HG03060 (cell line): Measurements from ENCODE around the gene PTBP2.
A peak's percentile ranks its signal among the peaks of the same experiment; 100 is the strongest.

Experiments used
- ATAC-seq: cut with Tn5 transposase; IDR thresholded peaks from one replicate; pipeline ENCODE4 v1.9.1; 2021; ENCODE audit warnings: low read depth, moderate number of reproducible peaks; ENCODE audit not compliant: unreplicated experiment

Gene PTBP2

DNA sequence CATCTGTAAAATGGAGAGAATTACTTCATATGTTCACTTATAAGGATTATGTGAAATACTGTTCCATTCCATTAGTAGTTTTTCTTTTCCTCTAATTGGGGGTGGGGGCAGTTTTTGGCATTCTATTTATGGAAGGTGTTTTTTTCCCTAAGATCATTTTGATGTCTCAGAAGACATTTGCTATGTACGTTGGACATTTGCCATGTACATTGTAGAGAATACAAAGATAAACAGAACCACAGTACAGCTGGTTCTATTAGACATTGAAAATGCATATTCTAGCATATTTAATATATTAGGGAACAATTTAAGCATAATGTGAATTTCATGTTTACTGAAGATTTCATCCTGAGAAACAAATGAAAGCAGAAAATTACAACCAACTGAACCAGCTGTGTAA, 98.5 kb downstream of the PTBP2 start:
- no peak for ATAC-seq

- no peak for ATAC-seq
Measured at GRCh38 chr1:96820671-96821070, 99.1 kb downstream of the PTBP2 start.

- ATAC-seq, result no peak
Measured at GRCh38 chr1:96825231-96825630, 103.6 kb downstream of the PTBP2 start.

GRCh38 chr1:96825950-96826576, 104.5 kb downstream of the PTBP2 start:
- no peak for ATAC-seq

- no peak for ATAC-seq
Measured at GRCh38 chr1:96833376-96833775, 111.8 kb downstream of the PTBP2 start.

GRCh38 chr1:96834986-96835385, 113.4 kb downstream of the PTBP2 start:
- no peak for ATAC-seq

GRCh38 chr1:96837057-96837780, 115.6 kb downstream of the PTBP2 start:
- no peak for ATAC-seq

DNA sequence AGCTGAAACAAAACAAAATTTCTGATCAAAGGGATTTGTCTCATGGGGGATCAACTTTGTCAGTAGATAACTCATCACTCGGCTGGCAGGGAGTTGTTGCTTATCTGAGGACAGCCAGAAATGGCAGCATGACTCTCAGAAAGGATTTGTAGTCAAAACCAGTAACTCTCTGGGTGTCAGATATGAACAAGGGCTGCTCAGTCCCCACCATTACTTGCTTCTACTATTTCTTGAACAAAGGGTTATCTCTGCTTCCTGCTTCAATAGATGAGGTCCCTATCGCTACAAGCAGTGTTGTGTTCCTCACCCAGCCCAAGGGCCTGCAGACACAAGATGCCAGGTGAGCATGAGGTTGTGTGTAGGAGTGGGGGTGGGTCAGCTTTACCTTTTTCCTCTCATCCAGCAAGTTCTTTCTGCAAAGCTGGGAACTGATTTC, 116.2 kb downstream of the PTBP2 start:
- no peak for ATAC-seq

DNA sequence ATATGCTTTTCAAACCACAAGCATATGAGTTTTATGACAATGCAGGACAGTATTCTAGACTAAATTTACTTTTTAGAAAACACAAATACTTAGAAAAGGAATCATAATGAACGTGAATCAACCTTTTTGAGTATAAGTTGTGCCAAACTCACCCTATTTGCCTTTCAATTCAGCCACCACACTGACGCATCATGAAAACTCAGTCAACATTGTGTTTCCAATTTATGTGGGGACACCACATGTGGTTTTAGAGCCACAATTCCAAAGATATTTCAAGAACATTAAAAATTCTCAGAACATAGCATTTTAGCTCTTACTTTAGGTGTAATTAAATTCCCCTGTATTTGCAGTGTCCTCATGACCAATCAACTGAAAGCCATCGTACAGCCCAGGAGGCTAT, 118.8 kb downstream of the PTBP2 start:
- no peak for ATAC-seq

GRCh38 chr1:96842215-96842614, 120.6 kb downstream of the PTBP2 start:
- ATAC-seq, result no peak

GRCh38 chr1:96843196-96843595, 121.6 kb downstream of the PTBP2 start:
- ATAC-seq, result no peak

DNA sequence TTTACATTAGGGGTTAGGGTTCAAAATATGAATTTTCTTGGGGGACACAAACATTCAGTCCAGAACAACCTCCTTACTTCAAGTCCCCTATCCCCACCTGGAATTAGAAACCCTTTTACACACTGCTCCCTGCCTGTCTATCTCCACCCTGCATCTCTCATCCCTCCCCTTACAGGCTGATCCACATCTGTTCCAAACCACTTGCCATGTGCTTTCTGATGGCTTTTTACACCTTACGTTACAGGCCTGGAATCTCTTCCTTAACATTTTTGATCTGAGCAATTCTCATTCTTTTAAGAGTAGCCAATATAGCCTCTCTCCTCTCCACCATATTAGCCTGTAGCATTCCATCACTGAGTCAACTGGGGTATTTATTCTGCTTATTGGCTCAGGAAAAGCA, 122.0 kb downstream of the PTBP2 start:
- no peak for ATAC-seq

DNA sequence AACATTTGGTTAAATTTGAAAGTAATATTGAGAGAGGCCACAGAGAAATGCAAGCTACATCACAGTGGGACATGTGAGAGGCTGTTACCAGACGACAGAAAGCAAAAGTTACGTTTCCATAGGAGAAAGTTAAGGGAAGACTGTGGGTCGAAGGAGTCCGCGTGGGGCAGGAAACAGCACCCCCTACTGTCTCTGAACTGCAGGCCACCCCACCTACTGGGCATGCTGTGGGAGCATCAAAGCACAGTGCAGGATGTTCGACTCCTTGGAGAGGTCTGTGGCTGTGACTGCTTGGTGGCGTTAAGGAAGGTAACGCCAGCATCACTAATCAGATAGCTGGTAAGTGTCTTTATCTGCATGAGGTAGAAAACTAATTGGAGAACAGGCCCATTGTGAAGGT, 123.9 kb downstream of the PTBP2 start:
- peak; percentile 47 for ATAC-seq

DNA sequence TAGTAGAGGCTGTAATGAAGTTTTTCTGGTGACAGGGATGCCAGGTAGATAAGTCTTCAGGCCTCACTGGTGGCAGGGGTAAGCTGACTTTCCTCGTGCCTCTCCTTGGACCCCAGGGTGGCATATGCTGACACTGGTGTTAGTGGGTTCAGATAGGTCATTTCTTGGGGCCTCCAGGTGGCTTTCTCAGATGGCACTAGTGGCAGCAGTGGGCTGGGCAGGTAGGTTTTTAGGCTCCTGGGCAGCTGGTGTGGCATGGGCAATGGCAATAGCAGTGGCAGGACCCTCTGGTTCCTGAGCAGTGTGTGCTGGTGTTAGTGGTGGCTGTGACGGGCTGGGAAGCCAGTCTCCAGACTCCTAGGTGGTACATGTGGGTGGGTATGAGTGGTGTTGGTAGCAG, 140.3 kb downstream of the PTBP2 start:
- ATAC-seq, result no peak

- ATAC-seq, result no peak
Measured at GRCh38 chr1:96863449-96863848, 141.9 kb downstream of the PTBP2 start.
